Endothelial cell of umbilical vein (primary cell): ENCODE results near the gene PPM1N.

Experiments
- EZH2 ChIP-seq: IDR thresholded peaks from 2 replicates; pipeline ENCODE4 v1.6.1; 2012; ENCODE audit warnings: borderline replicate concordance, low read depth, mild to moderate bottlenecking, moderate library complexity, low read length, inconsistent platforms; ENCODE audit not compliant: severe bottlenecking
- POLR2A ChIP-seq: IDR thresholded peaks from 2 replicates; pipeline ENCODE4 v1.6.1; 2012; ENCODE audit warnings: low read depth, mild to moderate bottlenecking, control low read depth, low read length
- POLR2AphosphoS5 ChIP-seq: IDR thresholded peaks from 2 replicates; pipeline ENCODE4 v1.6.1; 2012; ENCODE audit warnings: low read depth, mild to moderate bottlenecking, control low read depth, low read length, moderate library complexity; ENCODE audit not compliant: insufficient read depth
- TF ChIP-seq, protein P1 (sequence below), 2 donors: IDR thresholded peaks; 1 replicate in 1 of 2; 2 replicates in 1 of 2; pipeline ENCODE4 v1.5.1; 2011; ENCODE audit warnings: low read length in 2 of 2, mild to moderate bottlenecking in 2 of 2, moderate library complexity in 2 of 2, control low read depth in 1 of 2, inconsistent platforms in 1 of 2, low read depth in 1 of 2; ENCODE audit not compliant: insufficient read depth in 1 of 2; ENCODE audit errors: extremely low read depth in 1 of 2
- TF ChIP-seq, protein P2 (sequence below): IDR thresholded peaks from 2 replicates; pipeline ENCODE4 v1.6.1; 2011; ENCODE audit not compliant: insufficient read depth, insufficient read length

GRCh38 chr19:45527731-45528130 lies 29.5 kb downstream of the PPM1N start:
- TF ChIP-seq, protein P1, sequence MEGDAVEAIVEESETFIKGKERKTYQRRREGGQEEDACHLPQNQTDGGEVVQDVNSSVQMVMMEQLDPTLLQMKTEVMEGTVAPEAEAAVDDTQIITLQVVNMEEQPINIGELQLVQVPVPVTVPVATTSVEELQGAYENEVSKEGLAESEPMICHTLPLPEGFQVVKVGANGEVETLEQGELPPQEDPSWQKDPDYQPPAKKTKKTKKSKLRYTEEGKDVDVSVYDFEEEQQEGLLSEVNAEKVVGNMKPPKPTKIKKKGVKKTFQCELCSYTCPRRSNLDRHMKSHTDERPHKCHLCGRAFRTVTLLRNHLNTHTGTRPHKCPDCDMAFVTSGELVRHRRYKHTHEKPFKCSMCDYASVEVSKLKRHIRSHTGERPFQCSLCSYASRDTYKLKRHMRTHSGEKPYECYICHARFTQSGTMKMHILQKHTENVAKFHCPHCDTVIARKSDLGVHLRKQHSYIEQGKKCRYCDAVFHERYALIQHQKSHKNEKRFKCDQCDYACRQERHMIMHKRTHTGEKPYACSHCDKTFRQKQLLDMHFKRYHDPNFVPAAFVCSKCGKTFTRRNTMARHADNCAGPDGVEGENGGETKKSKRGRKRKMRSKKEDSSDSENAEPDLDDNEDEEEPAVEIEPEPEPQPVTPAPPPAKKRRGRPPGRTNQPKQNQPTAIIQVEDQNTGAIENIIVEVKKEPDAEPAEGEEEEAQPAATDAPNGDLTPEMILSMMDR (IDR thresholded peaks at IDR 0.05; ENCODE audit: extremely low read depth in 1 of 2, insufficient read depth in 1 of 2, low read depth in 1 of 2, low read length in 2 of 2): no peak
- TF ChIP-seq EZH2 (no peak), POLR2AphosphoS5 (no peak), POLR2A (no peak)
- TF ChIP-seq, protein P2, sequence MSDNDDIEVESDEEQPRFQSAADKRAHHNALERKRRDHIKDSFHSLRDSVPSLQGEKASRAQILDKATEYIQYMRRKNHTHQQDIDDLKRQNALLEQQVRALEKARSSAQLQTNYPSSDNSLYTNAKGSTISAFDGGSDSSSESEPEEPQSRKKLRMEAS: no peak
